ENCODE results near the gene ZFP36. TPM values are rescaled to one million over a fixed set of nuclear protein-coding genes. Genes with fewer than 3 reads are reported as not detected.

Gene ZFP36
- total and polyA plus RNA-seq, 2 donors (not counting 1 experiment from before 2014, with no cell fraction given): 260 to 1,633 TPM

GRCh38 chr19:39409208-39410016, 2.8 kb downstream of the ZFP36 start:
- peak; percentile 90 for DNase-seq
- Histone ChIP-seq H3K36me3 (replicated peaks in 1 of 2; ENCODE audit: control extremely low read depth in 1 of 2, control insufficient read depth in 1 of 2, extremely low read depth in 1 of 2, insufficient read depth in 2 of 2, low read length in 1 of 2) (peaks cover 0 to 24% of the 10 kb centered on the region in 2 experiments), H2AFZ (ENCODE audit: insufficient read depth, low read depth, low read length, poor library complexity, severe bottlenecking) (no peak overlapping the region), H3K9ac (ENCODE audit: low read length) (peak overlapping the region; percentile 99), H3K27ac (ENCODE audit: low read length in 2 of 2) (peak overlapping the region; percentile 100), H3K27me3 (replicated peaks in 1 of 4; ENCODE audit: control extremely low read depth in 1 of 4, control insufficient read depth in 3 of 4, insufficient read depth in 4 of 4, low read length in 3 of 4) (no peaks in the 10 kb centered on the region), H3K79me2 (ENCODE audit: control insufficient read depth, insufficient read depth, low read length) (peaks cover 53% of the 10 kb centered on the region), H3K4me3 (ENCODE audit: control extremely low read depth in 1 of 5, extremely low read depth in 1 of 5, insufficient read depth in 1 of 5, low read depth in 2 of 5, low read length in 4 of 5) (peak overlapping the region; percentile 87 to 99 (median 95)), H3K4me2 (replicated peaks; ENCODE audit: low read depth, low read length, poor library complexity, severe bottlenecking) (peak overlapping the region; percentile 100), H3K4me1 (ENCODE audit: control insufficient read depth in 2 of 2, insufficient read depth in 2 of 2, low read length in 2 of 2) (peaks cover 39 to 59% of the 10 kb centered on the region in 2 donors), H4K20me1 (ENCODE audit: control insufficient read depth, insufficient read depth, low read length, poor library complexity, severe bottlenecking) (peaks cover 28% of the 10 kb centered on the region), H3K9me3 (ENCODE audit: control extremely low read depth in 1 of 3, control insufficient read depth in 2 of 3, insufficient read depth in 1 of 3, low read length in 2 of 3) (peaks cover 0 to 2% (median 0%) of the 10 kb centered on the region in 3 donors)
- Mint-ChIP-seq H3K27me3 (no peaks in the 10 kb centered on the region), H3K9me3 (ENCODE audit: insufficient read depth) (no peaks in the 10 kb centered on the region), H3K4me3 (peak overlapping the region; percentile 94), H3K27ac (peak overlapping the region; percentile 99), H3K4me1 (peaks cover 58% of the 10 kb centered on the region)
- ChIA-PET CTCF (interaction anchor here (2.9 kb wide), 2 partner anchors 10 to 18 kb away, joined by 12 to 42 read pairs; partner anchors contain the start of genes MED29 and PAF1), POLR2A (interaction anchor here (0.8 to 4.5 kb wide), 5 partner anchors 9 to 26 kb away, joined by 3 to 67 read pairs (median 11); partner anchors contain the start of genes MED29, PAF1 and RPS16)
- intact Hi-C loops (cut with micrococcal nuclease): loop anchor here (1.0 to 10.0 kb wide), 4 partner anchors 8 to 1368 kb away; partner anchors contain the start of genes EIF3K, MAP4K1, MIA and RAB4B
- TF ChIP-seq CTCF (IDR thresholded peaks at IDR 0.05) (no peak), EZH2 (IDR thresholded peaks at IDR 0.05; ENCODE audit: borderline replicate concordance, insufficient read depth, low read depth, low read length, poor library complexity, severe bottlenecking) (no peak)
- ATAC-seq (ENCODE audit: low read depth): peak; percentile 3
- under 1% methylated on average over 35 of the region's 52 CpGs for WGBS (ENCODE audit: insufficient coverage)

Data from B cell (primary cell).